Right atrium auricular region (tissue), 2 donors: ENCODE data around the gene TWF2. TPM values are rescaled to one million over a fixed set of nuclear protein-coding genes. Genes with fewer than 3 reads are reported as not detected.

ENCODE experiments used
- DNase-seq: peaks from one replicate; pipeline ENCODE4 v3.0.0-alpha.2; 2019; ENCODE audit warnings: low spot score
- H3K27ac ChIP-seq, 2 donors: fragments of 200-600 bp; sonication (generic); 1 replicate in 1 of 2; 2 replicates in 1 of 2; pipeline ENCODE4 v1.5.1; 2016 to 2019
- H3K27me3 ChIP-seq, 2 donors: fragments of 200-600 bp; sonication (generic); one replicate each; pipeline versions ENCODE4 v1.5.1 to v1.6.0; 2017 to 2019
- H3K36me3 ChIP-seq: fragments of 200-600 bp; sonication (generic); one replicate; pipeline ENCODE4 v1.5.1; 2016
- H3K4me1 ChIP-seq, 2 donors: fragments of 200-600 bp; sonication (generic); one replicate each; pipeline versions ENCODE4 v1.5.1 to v1.6.0; 2017 to 2019
- H3K4me3 ChIP-seq, 2 donors: fragments of 200-600 bp; sonication (generic); 1 replicate in 1 of 2; 2 replicates in 1 of 2; pipeline ENCODE4 v1.5.1; 2017 to 2019; ENCODE audit warnings: mild to moderate bottlenecking in 1 of 2, moderate library complexity in 1 of 2
- H3K9me3 ChIP-seq, 2 donors: fragments of 200-600 bp; sonication (generic); one replicate each; pipeline ENCODE4 v1.5.1; 2019
- CTCF ChIP-seq, 2 donors: fragments of 200-600 bp; sonication (generic); IDR thresholded peaks; one replicate each; pipeline ENCODE4 v1.5.1; 2019; ENCODE audit warnings: antibody characterized with exemption in 2 of 2
- microRNA counts, 2 donors: library from miRNA; unstranded; fragments of <30 nt; microRNA quantifications; one replicate each; lab custom pipeline; 2016 to 2017
- microRNA-seq, 2 donors: library from miRNA; unstranded; fragments of <30 nt; microRNA quantifications; one replicate each; pipeline ENCODE4, GENCODE V29; 2016 to 2017; ENCODE audit warnings: borderline number of aligned reads in 2 of 2, borderline replicate concordance in 1 of 2
- total RNA-seq, 2 donors: library from RNA; depleted of rRNA; stranded (reverse); fragments of >200 nt; gene quantifications; one replicate each; pipeline ENCODE4 v1.1.0, GENCODE V29; 2016

Gene TWF2
- total RNA-seq, 2 donors from 2014 or later = 54.4 to 58.6 TPM

GRCh38 chr3:52182196-52182595 is 56.8 kb downstream of the TWF2 start:
- H3K27me3 ChIP-seq = no peaks in the 10 kb centered on the region
- H3K27ac ChIP-seq = no peak overlapping the region
- H3K4me1 ChIP-seq = no peaks in the 10 kb centered on the region
- no peaks in the 10 kb centered on the region for H3K36me3 ChIP-seq
- no peak for TF ChIP-seq CTCF (IDR thresholded peaks at IDR 0.05)
- H3K9me3 ChIP-seq = no peaks in the 10 kb centered on the region
- DNase-seq = no peak
- no peak overlapping the region for H3K4me3 ChIP-seq

- H3K36me3 ChIP-seq = no peaks in the 10 kb centered on the region
- H3K9me3 ChIP-seq = no peaks in the 10 kb centered on the region
- no peaks in the 10 kb centered on the region for H3K4me1 ChIP-seq
- H3K27me3 ChIP-seq = no peaks in the 10 kb centered on the region
- no peak overlapping the region for H3K4me3 ChIP-seq
- no peak for DNase-seq
- H3K27ac ChIP-seq = no peak overlapping the region
- no peak for TF ChIP-seq CTCF (IDR thresholded peaks at IDR 0.05)
Observed at GRCh38 chr3:52181543-52181942, 57.4 kb downstream of the TWF2 start.

MicroRNAs within 50 kb of the gene (microRNA counts, 767-probe panel; counts per million panel counts)
- microRNA hsa-let-7g-5p (lab: Ali Mortazavi, UCI) = 5,688 to 13,635 counts per million in 2 donors

Small RNAs within 50 kb of the gene (microRNA-seq; reads per million reads assigned to microRNA genes)
- gene MIRLET7G = 139,993 to 160,347 reads per million in 2 donors

Other genes starting within 250 kb of the TWF2 start
- gene RPL29, start 243.3 kb downstream of the TWF2 start, total RNA-seq = 1,000 to 10,000 TPM in 1 of 2 donors, 100 to 1,000 TPM in 1; 658 to 1,017 TPM
- gene DUSP7, start 182.6 kb downstream of the TWF2 start, total RNA-seq = 10 to 100 TPM; 17.7 to 33.7 TPM
- gene POC1A, start 84.7 kb downstream of the TWF2 start, total RNA-seq = under 1 TPM; 0.47 to 0.78 TPM
- gene ALAS1, start 41.0 kb downstream of the TWF2 start, total RNA-seq = 100 to 1,000 TPM in 1 of 2 donors, 10 to 100 TPM in 1; 69.7 to 103 TPM
- not detected for gene TLR9, start 13.5 kb downstream of the TWF2 start, total RNA-seq
- 1 to 10 TPM; 5.7 to 8.1 TPM for gene PPM1M, start 6.6 kb upstream of the TWF2 start, total RNA-seq
- 10 to 100 TPM; 43.2 to 43.8 TPM for gene WDR82, start 39.5 kb upstream of the TWF2 start, total RNA-seq
- 1 to 10 TPM; 2.0 to 5.4 TPM for gene GLYCTK, start 48.7 kb upstream of the TWF2 start, total RNA-seq
- 1 to 10 TPM; 1.5 to 2.5 TPM for gene DNAH1, start 77.2 kb upstream of the TWF2 start, total RNA-seq
- gene BAP1, start 170.8 kb upstream of the TWF2 start, total RNA-seq = 10 to 100 TPM; 38.8 to 53.9 TPM
- gene PHF7, start 171.5 kb upstream of the TWF2 start, total RNA-seq = 10 to 100 TPM; 10.1 to 17.6 TPM
- gene SEMA3G, start 205.9 kb upstream of the TWF2 start, total RNA-seq = 10 to 100 TPM; 11.8 to 12.6 TPM
- gene TNNC1, start 214.9 kb upstream of the TWF2 start, total RNA-seq = 1,000 to 10,000 TPM; 4,697 to 8,249 TPM
- gene NISCH, start 216.4 kb upstream of the TWF2 start, total RNA-seq = 10 to 100 TPM; 29.2 to 49.6 TPM